Right hindlimb (tissue), 1 donor: Measurements from ENCODE around the gene HPCAL1.
"Not testable (repeated sequence)": the region's sequence is repeated elsewhere in the genome, so short reads cannot be mapped to it uniquely, and the experiment has no call there.

Experiments used
- DNase-seq: peaks from one replicate; pipeline ENCODE4 v3.0.0-alpha.2; 2018

HPCAL1 gene

GRCh38 chr2:10448576-10449485, 146.1 kb downstream of the HPCAL1 start:
- no peak for DNase-seq

DNA sequence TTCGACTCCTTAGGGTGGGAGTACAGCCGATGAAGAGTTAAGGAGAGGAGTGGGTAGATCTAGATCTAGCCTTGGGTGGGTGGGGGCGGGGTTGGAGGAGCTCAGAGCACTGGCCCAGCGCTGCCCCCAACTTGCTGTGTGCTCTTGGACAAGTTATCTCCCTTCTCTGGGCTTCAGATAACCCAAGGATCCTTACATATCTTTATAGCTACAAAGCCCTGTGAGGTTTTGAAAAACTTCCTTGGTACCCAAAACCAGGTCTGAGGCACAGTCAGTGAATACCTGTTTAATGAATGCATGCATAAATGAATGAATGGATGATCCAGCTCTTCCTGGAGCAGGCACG, 146.8 kb downstream of the HPCAL1 start:
- no peak for DNase-seq

DNA sequence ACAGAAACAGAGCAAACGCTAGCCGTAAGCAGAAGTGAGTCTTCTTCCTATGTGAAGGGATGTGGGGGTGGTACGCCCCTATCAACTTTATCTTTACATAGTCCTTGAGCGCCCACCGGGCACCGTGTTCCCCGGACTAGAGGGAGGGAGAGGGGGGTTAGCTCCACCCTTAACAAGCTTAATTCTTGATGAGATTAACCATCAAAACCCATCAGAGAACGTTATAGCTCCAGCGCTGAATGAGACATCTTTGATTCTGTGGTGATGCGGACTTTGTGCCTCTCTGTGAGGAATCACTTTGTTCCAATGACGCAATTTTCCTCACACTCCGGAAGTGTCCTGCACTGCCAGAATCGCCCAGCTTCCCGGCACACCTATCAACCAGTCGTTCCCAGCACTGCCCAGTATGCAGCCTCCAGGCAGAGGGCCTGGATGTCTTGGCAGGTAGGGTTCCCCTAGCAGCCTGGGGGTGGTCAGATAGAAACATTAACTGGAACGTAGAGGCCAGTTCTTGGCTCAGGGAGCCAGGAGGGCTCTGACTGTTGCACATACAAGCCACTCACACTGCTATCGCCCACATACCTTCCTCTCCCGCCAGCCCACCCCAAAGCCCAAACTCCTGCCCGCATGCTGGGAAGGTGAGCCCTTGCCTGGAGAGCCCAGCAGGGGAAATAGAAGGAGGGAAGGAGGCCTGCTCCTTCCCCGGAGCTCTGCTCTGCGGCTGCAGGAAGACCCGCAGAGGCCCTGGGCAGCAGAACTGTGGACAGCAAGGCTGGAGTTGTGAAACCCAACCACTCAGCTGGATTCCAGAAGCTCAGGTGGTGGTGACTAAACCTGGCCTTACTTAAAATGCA, 147.4 kb downstream of the HPCAL1 start:
- DNase-seq, result no peak

DNA sequence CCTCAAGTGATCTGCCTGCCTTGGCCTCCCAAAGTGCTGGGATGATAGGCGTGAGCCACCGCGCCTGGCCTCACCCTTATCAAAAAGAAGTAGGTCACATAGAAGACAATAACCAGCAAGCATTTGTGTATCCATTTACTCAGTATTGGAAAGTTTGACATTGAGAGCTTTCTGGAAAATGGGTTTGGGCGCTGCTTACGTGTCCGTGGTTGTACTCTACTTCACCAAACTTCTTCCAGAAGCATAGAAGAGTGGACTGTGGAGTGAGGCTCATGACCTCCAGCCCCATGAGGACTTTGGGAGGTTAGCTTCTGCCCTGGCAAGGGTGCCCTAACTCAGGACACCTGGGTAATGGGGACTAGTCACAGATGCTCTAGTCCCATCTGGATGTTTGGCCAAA, 149.1 kb downstream of the HPCAL1 start:
- no peak for DNase-seq

DNA sequence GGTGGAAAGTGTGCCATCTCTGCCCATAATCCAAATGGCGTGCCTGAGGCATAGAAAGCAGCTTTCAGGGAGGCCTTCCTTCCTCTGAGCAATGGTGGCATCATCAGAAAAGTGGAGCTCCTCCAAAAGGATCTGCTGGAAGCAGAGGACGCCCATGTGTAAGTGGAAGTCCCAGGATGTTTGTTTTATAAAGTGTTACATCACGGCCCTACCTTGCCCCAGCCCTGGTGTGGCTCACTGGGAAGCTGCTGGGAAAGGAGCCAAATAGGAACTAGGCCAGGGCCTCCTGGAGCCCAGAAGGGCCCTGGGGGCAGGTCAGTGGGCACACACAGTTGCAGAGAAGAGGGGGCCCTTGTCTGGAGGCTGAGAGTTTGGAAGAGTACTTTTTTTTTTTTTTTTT, 149.6 kb downstream of the HPCAL1 start:
- DNase-seq, result no peak

DNA sequence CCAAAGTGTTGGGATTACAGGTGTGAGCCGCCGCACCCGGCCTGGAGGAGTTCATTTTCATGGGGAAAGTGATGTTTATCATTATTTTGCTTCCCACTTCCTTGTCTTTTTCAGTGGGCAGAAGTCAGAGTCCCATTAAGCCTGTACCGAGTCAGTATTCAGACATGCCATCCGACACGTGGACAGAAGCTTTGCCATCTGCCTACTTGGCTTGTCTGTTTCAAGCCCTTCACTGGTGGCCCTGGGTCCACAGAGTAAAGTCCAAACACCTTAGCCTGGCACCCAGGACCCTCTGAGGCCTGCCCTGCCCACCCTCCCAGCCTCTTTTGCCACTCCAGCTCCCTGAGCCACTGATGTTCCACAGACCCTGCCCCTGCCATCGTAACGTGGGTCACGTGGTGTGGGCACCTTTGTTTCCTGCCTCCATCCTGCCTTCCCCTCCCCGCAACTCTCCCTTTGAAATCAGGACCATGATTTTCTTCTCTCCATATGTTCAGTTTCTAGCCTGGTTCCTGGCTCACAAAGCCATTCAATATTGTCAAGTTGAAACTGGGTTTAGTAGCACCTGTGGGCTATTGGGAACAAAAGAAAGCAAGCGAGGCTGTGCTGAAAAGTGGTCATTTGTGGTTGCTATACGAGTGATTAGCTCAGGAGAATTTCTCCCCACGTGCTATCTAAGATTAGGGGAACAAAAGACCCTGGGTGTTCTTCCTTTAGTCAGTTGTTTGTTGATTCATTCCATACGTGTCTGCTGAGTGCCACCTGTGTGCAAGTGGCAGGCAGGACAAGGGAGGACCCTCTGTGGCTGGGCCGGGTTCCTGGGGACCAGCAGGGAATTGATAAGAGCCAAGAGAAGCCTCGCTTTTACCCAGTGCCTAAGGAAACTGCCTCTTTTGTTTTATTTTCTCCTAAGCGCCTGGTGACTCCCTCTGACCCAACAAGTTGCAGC, 150.5 kb downstream of the HPCAL1 start:
- no peak for DNase-seq

GRCh38 chr2:10453905-10454298, 151.2 kb downstream of the HPCAL1 start:
- DNase-seq, result no peak

- no peak for DNase-seq
Measured at GRCh38 chr2:10454505-10454904, 151.8 kb downstream of the HPCAL1 start.

DNA sequence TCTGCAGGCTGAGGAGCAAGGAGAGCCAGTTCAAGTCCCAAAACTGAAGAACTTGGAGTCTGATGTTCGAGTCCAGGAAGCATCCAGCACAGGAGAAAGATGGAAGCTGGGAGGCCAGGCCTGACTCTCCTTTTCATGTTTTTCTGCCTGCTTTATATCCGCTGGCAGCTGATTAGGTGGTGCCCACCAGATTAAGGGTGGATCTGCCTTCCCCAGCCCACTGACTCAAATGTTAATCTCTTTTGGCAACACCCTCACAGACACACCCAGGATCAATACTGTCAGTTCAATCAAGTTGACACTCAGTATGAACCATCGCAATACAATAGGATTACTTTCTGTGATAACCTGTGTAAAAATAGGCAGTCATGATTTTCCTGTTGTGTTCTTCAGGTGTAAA, 154.5 kb downstream of the HPCAL1 start:
- not testable (repeated sequence) for DNase-seq

DNA sequence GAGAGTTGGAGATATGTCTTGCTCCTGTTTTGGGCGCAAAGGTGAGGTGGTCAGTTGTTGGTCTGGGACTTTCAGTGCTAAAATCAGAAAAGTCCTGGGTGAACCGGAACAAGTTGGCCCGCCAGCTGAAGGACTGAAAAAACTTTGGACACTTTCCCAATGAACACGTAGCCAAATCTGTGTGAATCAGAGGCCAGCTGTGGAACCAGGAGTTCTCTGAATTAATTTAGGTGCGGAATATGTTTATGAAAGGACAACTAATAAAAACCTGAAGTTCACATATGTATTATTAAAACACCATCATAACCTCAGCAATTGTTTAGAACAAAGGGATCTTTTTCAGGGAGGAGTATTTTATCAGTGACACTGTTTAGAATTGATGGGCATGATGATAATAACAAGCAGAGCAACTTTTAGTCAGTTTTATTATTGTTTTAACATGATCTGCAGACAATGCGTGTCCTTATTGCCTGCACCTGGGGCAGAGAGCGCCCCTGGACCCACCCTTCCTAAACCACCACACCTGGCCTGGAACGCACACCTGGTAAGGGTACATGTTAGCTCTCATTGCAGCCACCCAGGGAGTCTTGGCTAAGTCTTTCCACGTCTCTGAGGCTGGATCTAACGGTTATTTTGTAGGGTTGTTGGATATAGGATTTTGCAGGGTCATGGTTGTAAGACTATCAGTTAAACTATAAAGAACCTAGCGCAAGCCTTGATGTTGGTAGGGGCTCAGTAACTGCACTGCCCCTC, 155.3 kb downstream of the HPCAL1 start:
- no peak for DNase-seq

DNA sequence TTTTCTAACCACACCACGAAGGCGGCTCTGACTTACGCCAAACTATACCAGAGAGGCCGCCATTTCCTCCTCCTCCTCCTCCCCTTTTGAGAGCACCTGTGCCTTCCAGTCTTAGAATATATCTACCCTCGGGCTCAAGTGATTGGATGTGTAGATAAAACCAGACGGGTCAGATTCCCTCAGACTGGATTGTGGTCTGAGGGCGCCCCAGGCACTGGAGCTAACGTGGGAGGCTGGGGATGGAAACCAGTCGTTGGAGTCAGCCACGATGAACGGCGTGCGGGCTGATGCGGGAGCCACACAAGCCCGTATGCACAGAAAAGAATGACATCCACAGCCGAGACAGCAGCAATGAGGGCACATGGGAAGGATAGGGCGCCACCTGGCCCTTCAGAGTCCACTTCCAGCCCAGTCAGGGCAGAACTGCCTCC, 157.7 kb downstream of the HPCAL1 start:
- no peak for DNase-seq

DNA sequence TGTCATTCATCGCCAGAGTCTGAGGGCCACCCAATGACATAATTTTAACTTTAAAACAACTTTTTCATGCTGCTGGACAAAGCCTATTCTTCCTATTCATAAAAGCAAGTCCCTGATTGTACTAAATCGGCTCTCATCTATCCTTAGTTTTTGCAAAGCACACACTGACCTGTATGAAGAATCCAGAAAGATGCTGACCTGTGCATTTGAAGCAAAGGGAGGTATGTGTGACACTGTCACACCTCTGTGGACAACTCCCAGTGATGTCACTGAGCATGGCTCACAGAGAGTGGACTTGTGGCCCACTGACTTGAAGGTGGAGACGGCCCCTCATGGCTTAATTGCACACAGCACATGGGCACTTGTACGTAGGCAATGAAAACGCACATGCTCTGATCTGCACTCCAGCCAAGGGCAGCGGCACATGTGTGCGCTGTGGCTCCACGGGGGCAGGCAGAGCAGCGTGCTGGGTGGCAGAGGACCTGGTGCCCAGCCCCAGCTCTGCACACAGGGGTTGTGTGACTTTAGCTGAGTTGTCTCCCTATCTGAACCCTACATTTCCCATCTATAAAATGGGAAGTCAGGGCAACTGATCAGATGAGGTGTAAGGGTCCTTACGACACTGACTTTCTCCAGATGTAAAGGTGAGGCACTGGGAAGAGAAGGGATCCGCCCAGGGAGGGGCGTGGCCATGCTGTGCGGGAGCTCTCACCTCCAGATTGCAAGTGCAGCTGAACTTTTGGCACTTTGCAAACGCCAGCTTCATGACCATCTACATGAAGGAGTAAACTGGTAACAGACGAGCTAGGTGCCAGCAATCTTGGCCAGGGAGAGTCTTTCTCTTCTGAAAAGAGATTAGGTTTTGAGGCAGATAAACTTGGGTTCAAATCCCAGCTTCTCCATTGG, 159.7 kb downstream of the HPCAL1 start:
- DNase-seq, result no peak

- no peak for DNase-seq
Measured at GRCh38 chr2:10465910-10466309, 163.2 kb downstream of the HPCAL1 start.

GRCh38 chr2:10466801-10467200, 164.1 kb downstream of the HPCAL1 start:
- DNase-seq, result no peak

GRCh38 chr2:10467401-10467800, 164.7 kb downstream of the HPCAL1 start:
- no peak for DNase-seq

GRCh38 chr2:10469301-10469700, 166.6 kb downstream of the HPCAL1 start:
- DNase-seq, result no peak

DNA sequence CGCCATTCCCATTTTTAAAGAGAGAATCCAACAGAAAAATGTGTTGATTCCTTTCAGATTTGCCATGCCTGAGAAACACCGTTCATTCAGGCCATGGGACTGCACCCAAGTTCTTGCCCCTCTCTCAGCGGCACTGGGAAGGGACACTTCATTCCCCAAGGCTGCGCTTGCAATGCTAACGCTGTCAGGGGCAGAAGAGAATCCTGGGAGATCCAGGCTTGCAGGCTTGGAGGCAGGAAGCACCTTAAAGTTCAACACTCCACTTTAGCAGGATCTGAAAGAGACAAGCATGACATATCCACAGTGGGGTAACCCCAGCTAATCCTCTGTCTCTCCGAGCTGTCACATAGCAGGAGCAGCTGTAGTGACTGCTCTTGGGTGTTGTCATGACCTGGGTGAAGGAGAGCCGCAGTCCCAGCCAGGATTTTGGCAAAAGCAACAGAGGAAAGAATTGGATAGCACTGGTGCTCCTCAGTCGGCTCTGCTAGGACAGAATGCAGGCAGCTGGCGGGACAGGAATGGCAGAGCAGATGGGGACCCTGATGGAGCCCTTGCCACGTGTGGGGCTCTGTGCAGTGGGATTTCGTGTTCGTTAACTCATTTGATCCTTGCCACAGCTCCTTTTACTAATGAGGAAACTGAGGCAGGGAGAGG, 167.4 kb downstream of the HPCAL1 start:
- peak; percentile 33 for DNase-seq

DNA sequence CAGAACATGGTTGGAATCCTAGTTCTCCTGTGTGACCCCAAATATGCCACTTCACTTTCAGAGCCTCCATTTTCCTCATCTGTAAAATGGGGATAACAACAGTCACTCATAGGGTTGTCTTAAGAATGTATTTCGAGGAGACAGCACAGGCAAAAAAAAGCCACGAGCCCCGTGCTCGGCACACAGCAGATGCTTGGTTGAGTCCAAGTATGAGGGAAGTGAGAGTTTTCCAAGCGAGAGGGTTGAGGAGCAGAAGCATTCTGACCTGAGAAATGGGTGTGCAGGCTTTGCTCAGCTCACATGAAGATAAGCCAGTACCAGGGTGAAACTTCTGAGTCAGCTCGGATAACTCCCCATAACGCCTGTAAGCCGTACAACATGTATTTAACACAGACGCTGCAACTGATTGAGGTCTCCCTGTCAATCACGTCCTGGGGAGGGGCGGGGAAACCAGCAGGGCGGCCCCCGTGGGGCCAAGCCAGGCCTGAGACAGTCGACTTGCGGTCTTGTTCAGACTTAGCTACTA, 168.4 kb downstream of the HPCAL1 start:
- DNase-seq, result no peak

- DNase-seq, result no peak
Measured at GRCh38 chr2:10471955-10472354, 169.3 kb downstream of the HPCAL1 start.

DNA sequence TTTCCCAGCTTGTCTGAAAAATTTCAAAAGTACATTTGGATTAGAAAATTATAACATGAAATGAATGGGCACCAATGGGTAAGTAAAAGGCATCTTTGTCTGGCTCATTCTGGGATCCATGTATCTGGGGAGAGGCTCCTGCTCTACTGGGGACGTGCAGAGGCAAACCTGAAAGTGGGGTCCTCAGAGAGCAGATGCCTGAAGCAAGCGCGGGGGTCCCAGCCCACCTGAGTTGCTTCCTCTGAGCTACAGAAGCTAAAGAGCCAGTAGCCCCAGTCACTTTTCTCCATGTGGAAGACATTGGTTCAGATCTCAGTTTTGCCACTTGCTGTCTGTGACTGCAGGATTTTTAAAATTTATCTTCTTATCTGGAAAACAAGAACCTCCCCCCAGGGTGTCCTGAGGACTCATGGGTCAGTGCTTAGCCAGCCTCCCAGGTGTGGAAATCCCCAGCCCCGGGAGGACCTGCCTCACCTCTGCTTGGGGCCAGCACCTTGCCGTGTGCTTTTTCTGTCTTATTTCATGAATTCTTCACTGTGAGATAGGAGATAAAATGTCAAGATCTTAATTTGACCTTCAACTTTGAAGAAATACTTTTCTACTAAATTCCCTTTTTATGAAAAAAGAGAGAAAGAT, 170.5 kb downstream of the HPCAL1 start:
- no peak for DNase-seq
